Measurements from ENCODE around the gene GAS6.

GAS6 gene

DNA sequence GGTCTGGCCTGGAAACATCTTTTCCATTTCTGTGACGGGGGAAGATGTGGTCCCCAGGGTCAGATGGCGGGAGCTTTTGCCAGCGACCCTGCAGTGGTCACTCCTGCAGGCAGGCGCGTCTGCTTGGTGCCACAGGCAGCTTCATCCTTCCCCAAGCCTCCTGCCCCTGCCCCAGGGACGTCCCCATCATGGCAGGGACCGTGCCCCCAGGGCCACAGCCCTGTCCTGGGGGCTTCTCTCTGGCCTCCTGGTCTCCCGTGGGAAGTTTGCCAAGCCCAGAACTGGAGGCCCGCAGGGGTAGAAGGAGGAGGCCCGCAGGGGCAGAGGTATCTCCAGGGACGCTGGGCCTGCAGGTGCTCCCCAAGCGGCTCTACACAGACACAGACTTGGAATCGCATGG is 57.4 kb downstream of the GAS6 start (continued):
- TF ChIP-seq, protein P1, sequence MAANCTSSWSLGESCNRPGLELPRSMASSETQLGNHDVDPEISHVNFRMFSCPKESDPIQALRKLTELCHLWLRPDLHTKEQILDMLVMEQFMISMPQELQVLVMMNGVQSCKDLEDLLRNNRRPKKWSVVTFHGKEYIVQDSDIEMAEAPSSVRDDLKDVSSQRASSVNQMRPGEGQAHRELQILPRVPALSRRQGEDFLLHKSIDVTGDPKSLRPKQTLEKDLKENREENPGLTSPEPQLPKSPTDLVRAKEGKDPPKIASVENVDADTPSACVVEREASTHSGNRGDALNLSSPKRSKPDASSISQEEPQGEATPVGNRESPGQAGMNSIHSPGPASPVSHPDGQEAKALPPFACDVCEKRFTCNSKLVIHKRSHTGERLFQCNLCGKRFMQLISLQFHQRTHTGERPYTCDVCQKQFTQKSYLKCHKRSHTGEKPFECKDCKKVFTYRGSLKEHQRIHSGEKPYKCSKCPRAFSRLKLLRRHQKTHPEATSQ (tag by site-specific recombination; IDR thresholded peaks at IDR 0.05): no peak
- no peak for TF ChIP-seq ZNF791 (tag by site-specific recombination; IDR thresholded peaks at IDR 0.05)
- TF ChIP-seq ZBTB26 (tag by site-specific recombination; optimal IDR thresholded peaks at IDR 0.05): no peak

- no peaks in the 10 kb centered on the region for H3K4me1 ChIP-seq (ENCODE audit: control insufficient read depth, insufficient read depth, low read length)
- H3K4me3 ChIP-seq (ENCODE audit: low read depth, low read length): no peak overlapping the region
- H3K36me3 ChIP-seq (ENCODE audit: control insufficient read depth in 2 of 2, insufficient read depth in 1 of 2, low read length in 2 of 2): no peaks in the 10 kb centered on the region
- ChIA-PET POLR2A (no interaction called here), CTCF (no interaction called here)
- H3K27ac ChIP-seq (ENCODE audit: extremely low read depth, low read depth, low read length): no peak overlapping the region
- no peaks in the 10 kb centered on the region for H3K9me3 ChIP-seq (ENCODE audit: control insufficient read depth, insufficient read depth, low read depth, low read length)
- no peak for TF ChIP-seq ZNF426 (tag by site-specific recombination; IDR thresholded peaks at IDR 0.05)
- TF ChIP-seq, protein P2, sequence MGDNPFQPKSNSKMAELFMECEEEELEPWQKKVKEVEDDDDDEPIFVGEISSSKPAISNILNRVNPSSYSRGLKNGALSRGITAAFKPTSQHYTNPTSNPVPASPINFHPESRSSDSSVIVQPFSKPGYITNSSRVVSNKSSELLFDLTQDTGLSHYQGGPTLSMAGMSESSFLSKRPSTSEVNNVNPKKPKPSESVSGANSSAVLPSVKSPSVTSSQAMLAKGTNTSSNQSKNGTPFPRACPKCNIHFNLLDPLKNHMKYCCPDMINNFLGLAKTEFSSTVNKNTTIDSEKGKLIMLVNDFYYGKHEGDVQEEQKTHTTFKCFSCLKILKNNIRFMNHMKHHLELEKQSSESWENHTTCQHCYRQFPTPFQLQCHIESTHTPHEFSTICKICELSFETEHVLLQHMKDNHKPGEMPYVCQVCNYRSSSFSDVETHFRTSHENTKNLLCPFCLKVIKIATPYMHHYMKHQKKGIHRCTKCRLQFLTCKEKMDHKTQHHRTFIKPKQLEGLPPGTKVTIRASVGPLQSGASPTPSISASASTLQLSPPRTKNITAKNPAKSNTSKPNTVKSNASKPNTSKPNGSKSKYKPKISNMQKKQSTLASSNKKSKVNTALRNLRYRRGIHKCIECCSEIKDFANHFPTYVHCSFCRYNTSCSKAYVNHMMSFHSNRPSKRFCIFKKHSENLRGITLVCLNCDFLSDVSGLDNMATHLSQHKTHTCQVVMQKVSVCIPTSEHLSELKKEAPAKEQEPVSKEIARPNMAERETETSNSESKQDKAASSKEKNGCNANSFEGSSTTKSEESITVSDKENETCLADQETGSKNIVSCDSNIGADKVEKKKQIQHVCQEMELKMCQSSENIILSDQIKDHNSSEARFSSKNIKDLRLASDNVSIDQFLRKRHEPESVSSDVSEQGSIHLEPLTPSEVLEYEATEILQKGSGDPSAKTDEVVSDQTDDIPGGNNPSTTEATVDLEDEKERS (tag by site-specific recombination; IDR thresholded peaks at IDR 0.05): no peak
- TF ChIP-seq KLF9 (tag by site-specific recombination; IDR thresholded peaks at IDR 0.05; ENCODE audit: low read depth): no peak
- TF ChIP-seq ZNF302 (tag by site-specific recombination; IDR thresholded peaks at IDR 0.05; ENCODE audit: low read depth): no peak
- no peak for TF ChIP-seq SP3 (tag by site-specific recombination; IDR thresholded peaks at IDR 0.05)
- no peak for TF ChIP-seq ZFHX2 (tag by site-specific recombination; conservative IDR thresholded peaks at IDR 0.05)
- TF ChIP-seq, protein P3, sequence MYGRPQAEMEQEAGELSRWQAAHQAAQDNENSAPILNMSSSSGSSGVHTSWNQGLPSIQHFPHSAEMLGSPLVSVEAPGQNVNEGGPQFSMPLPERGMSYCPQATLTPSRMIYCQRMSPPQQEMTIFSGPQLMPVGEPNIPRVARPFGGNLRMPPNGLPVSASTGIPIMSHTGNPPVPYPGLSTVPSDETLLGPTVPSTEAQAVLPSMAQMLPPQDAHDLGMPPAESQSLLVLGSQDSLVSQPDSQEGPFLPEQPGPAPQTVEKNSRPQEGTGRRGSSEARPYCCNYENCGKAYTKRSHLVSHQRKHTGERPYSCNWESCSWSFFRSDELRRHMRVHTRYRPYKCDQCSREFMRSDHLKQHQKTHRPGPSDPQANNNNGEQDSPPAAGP (tag by site-specific recombination; IDR thresholded peaks at IDR 0.05): no peak
- no peak for TF ChIP-seq ZFP41 (tag by site-specific recombination; IDR thresholded peaks at IDR 0.05; ENCODE audit: borderline replicate concordance)
- TF ChIP-seq HOXD13 (CRISPR knock-in tag; IDR thresholded peaks at IDR 0.05; ENCODE audit: borderline replicate concordance): no peak
- TF ChIP-seq ZFP37 (tag by site-specific recombination; IDR thresholded peaks at IDR 0.05): no peak
- no peak for TF ChIP-seq BCL11B (tag by site-specific recombination; IDR thresholded peaks at IDR 0.05; ENCODE audit: low read depth)
These were observed 57.8 kb downstream of the GAS6 start for GRCh38 chr13:113806104-113806471.

DNA sequence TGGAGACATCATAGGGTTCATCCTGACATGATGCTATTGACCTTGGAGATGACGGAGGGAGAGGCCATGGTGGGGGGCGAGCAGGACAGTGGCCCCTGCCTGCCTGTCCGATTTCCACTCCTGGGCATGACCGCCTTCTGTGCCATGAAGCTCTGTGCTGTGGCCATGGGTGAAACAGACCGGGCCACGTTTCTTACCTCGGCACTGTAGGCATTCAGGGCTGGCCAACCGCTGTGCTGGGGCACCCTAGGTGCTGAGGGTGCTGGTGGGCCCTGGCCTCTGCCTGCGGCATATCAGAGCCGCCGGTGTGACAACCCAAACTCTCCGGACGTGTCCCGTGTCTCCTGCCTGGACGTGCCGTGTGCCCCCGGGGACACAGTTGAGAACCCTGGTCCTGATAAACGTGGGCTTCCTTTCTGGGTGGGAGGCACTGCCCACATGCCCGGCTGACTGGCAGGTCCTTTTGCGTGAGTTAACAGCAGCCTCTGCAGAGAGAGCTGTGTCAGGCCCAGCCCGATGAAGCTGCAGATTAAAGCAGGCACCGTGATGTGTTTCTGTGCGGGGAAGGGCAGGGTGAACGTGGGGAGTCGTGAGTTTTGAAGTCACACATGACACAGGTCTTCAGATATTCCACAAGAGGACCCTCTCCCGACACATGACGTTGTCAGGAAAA is 58.3 kb downstream of the GAS6 start:
- no peaks in the 10 kb centered on the region for H3K4me1 ChIP-seq (ENCODE audit: control insufficient read depth, insufficient read depth, low read length)
- H3K36me3 ChIP-seq (ENCODE audit: control insufficient read depth in 2 of 2, insufficient read depth in 1 of 2, low read length in 2 of 2): no peaks in the 10 kb centered on the region
- CTCF ChIA-PET: no interaction called here
- H3K4me3 ChIP-seq (ENCODE audit: low read depth, low read length): no peak overlapping the region
- no peaks in the 10 kb centered on the region for H3K9me3 ChIP-seq (ENCODE audit: control insufficient read depth, insufficient read depth, low read depth, low read length)
- POLR2A ChIA-PET: no interaction called here
- TF ChIP-seq OVOL3 (tag by site-specific recombination; IDR thresholded peaks at IDR 0.05) (no peak), ZFHX2 (tag by site-specific recombination; conservative IDR thresholded peaks at IDR 0.05) (0 out of 2 replicates have a peak, but pooled peaks have one; percentile 20)
- no peak overlapping the region for H3K27ac ChIP-seq (ENCODE audit: extremely low read depth, low read depth, low read length)

All from HEK293 (cell line).